Fibroblast of lung (primary cell): Measurements from ENCODE around the gene DPH6. TPM values are rescaled to one million over a fixed set of nuclear protein-coding genes. Genes with fewer than 3 reads are reported as not detected.

Experiments
- DNase-seq, 2 donors: peaks; one replicate each; pipeline versions ENCODE4 v3.0.0 to v3.0.0-alpha.2; 2010; ENCODE audit warnings: low read depth in 2 of 2
- H2AFZ ChIP-seq: 2 replicates; pipeline ENCODE4 v1.5.1; 2012; ENCODE audit warnings: low read length, control low read depth, inconsistent platforms
- H3K27ac ChIP-seq: 2 replicates; pipeline ENCODE4 v1.5.1; 2011; ENCODE audit warnings: low read length, control low read depth; ENCODE audit not compliant: insufficient read depth
- H3K27me3 ChIP-seq: 2 replicates; pipeline ENCODE4 v1.5.1; 2011; ENCODE audit warnings: mild to moderate bottlenecking, low read length; ENCODE audit not compliant: control insufficient read depth, insufficient read depth
- H3K36me3 ChIP-seq: 2 replicates; pipeline ENCODE4 v1.5.1; 2011; ENCODE audit warnings: low read length; ENCODE audit not compliant: control insufficient read depth, insufficient read depth
- H3K4me1 ChIP-seq: 2 replicates; pipeline ENCODE4 v1.5.1; 2011; ENCODE audit warnings: low read length; ENCODE audit not compliant: control insufficient read depth, insufficient read depth; ENCODE audit errors: extremely low read depth
- H3K4me2 ChIP-seq: 2 replicates; pipeline ENCODE4 v1.5.1; 2011; ENCODE audit warnings: low read length, control low read depth; ENCODE audit not compliant: insufficient read depth; ENCODE audit errors: extremely low read depth
- H3K4me3 ChIP-seq, 4 experiments: fragments of 200-600 bp in 1 of 4; sonication (generic) in 1 of 4; replicated peaks in 1 of 4; 2 replicates each; pipeline ENCODE4 v1.5.1; 2011 to 2016; ENCODE audit warnings: low read length in 4 of 4, low read depth in 3 of 4, mild to moderate bottlenecking in 3 of 4, control low read depth in 2 of 4, inconsistent platforms in 1 of 4, mixed read lengths in 1 of 4; ENCODE audit not compliant: insufficient read depth in 1 of 4; ENCODE audit errors: control extremely low read depth in 1 of 4
- H3K79me2 ChIP-seq: 2 replicates; pipeline ENCODE4 v1.5.1; 2012; ENCODE audit warnings: mild to moderate bottlenecking, low read length, inconsistent platforms; ENCODE audit not compliant: control insufficient read depth, insufficient read depth
- H3K9ac ChIP-seq: 2 replicates; pipeline ENCODE4 v1.5.1; 2011; ENCODE audit warnings: mild to moderate bottlenecking, low read length, control low read depth; ENCODE audit not compliant: insufficient read depth
- H3K9me3 ChIP-seq: 2 replicates; pipeline ENCODE4 v1.5.1; 2012; ENCODE audit warnings: low read depth, low read length; ENCODE audit not compliant: control insufficient read depth, insufficient read depth
- H4K20me1 ChIP-seq: 2 replicates; pipeline ENCODE4 v1.5.1; 2011; ENCODE audit warnings: low read length; ENCODE audit not compliant: control insufficient read depth, insufficient read depth; ENCODE audit errors: extremely low read depth
- CTCF ChIP-seq, 2 donors: IDR thresholded peaks in 1 of 2; conservative IDR thresholded peaks in 1 of 2; 1 replicate in 1 of 2; 2 replicates in 1 of 2; pipeline ENCODE4 v1.5.1; 2011 to 2012; ENCODE audit warnings: low read length in 2 of 2, control low read depth in 1 of 2, inconsistent platforms in 1 of 2, low read depth in 1 of 2, mild to moderate bottlenecking in 1 of 2
- EZH2 ChIP-seq: IDR thresholded peaks from 2 replicates; pipeline ENCODE4 v1.5.1; 2012; ENCODE audit warnings: low read length, control low read depth, mild to moderate bottlenecking; ENCODE audit errors: missing control alignments
- polyA plus RNA-seq, 2 donors: library from polyadenylated mRNA; depleted of rRNA in 1 of 2; stranded (reverse) in 1 of 2; unstranded in 1 of 2; fragments of >200 nt; gene quantifications; 2 replicates each; pipeline ENCODE4 v1.2.1, GENCODE V29; 2011 to 2012; ENCODE audit warnings: missing spikeins in 1 of 2
- total RNA-seq: library from RNA; depleted of rRNA; stranded (reverse); fragments of >200 nt; gene quantifications from 2 replicates; pipeline ENCODE4 v1.2.1, GENCODE V29; 2014

Gene DPH6
- total and polyA plus RNA-seq, 2 donors (not counting 1 experiment from before 2014, with no cell fraction given) = 9.7 to 13.5 TPM

GRCh38 chr15:35487417-35487816 is 58.5 kb downstream of the DPH6 start:
- Histone ChIP-seq H3K36me3 (no peaks in the 10 kb centered on the region), H3K79me2 (no peaks in the 10 kb centered on the region)
- no peak for TF ChIP-seq EZH2
- no peak for TF ChIP-seq CTCF (conservative IDR thresholded peaks at IDR 0.05 in 1 of 2, IDR thresholded peaks at IDR 0.05 in 1 of 2; ENCODE audit: low read depth in 1 of 2, low read length in 2 of 2)

DNA sequence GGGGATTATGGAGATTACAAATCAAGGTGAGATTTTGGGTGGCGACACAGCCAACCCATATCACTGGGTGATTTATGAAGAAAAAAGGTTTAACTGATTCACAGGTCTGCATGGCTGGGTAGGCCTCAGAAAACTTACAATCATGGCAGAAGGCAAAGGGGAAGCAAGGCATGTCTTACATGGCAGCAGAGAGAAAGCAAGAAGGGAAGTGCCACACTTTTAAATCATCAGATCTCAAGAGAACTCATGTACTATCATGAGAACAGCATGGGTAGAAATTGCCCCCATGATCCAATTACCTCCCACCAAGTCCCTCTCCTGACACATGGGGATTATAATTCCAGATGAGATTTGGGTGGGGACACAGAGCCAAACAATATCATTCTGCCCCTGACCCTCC is 59.7 kb downstream of the DPH6 start:
- no peaks in the 10 kb centered on the region for H3K36me3 ChIP-seq
- no peaks in the 10 kb centered on the region for H3K9me3 ChIP-seq
- H3K79me2 ChIP-seq = no peaks in the 10 kb centered on the region
- H3K4me1 ChIP-seq = no peaks in the 10 kb centered on the region
- TF ChIP-seq CTCF (conservative IDR thresholded peaks at IDR 0.05 in 1 of 2, IDR thresholded peaks at IDR 0.05 in 1 of 2; ENCODE audit: low read depth in 1 of 2, low read length in 2 of 2) = no peak
- no peak for TF ChIP-seq EZH2
- no peak overlapping the region for H2AFZ ChIP-seq
- H3K27me3 ChIP-seq = no peaks in the 10 kb centered on the region
- no peak overlapping the region for H3K4me3 ChIP-seq
- H3K4me2 ChIP-seq = no peak overlapping the region
- H3K27ac ChIP-seq = no peak overlapping the region
- no peaks in the 10 kb centered on the region for H4K20me1 ChIP-seq
- DNase-seq = no peak
- no peak overlapping the region for H3K9ac ChIP-seq

More at GRCh38 chr15:35487417-35487816, 58.5 kb downstream of the DPH6 start:
- Histone ChIP-seq H3K9me3 (no peaks in the 10 kb centered on the region), H3K4me3 (no peak overlapping the region), H3K4me1 (no peaks in the 10 kb centered on the region), H3K27me3 (no peaks in the 10 kb centered on the region), H2AFZ (no peak overlapping the region), H4K20me1 (no peaks in the 10 kb centered on the region), H3K9ac (no peak overlapping the region), H3K4me2 (no peak overlapping the region), H3K27ac (no peak overlapping the region)
- DNase-seq = no peak

DNA sequence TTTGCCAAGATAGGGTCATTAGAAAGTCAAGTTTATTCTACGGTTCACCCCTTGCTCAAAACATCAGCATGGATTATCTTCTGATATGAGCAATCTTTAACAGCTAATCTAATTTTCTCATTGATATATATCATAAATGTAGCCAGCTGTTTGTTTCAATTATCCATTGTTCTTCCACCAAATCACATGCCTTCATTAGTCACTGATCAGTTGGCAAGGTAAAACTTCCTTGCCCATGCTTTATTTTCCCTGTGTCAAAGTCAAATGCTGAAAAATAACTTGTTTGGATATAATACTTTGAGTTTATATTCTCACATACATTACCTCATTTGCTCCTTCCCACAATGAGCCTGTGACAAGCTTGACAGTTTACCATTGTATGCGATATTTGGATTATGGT is 60.6 kb downstream of the DPH6 start:
- H3K36me3 ChIP-seq = no peaks in the 10 kb centered on the region
- H3K9me3 ChIP-seq = no peaks in the 10 kb centered on the region
- no peaks in the 10 kb centered on the region for H3K79me2 ChIP-seq
- no peaks in the 10 kb centered on the region for H3K4me1 ChIP-seq
- H2AFZ ChIP-seq = no peak overlapping the region
- TF ChIP-seq CTCF (conservative IDR thresholded peaks at IDR 0.05 in 1 of 2, IDR thresholded peaks at IDR 0.05 in 1 of 2; ENCODE audit: low read depth in 1 of 2, low read length in 2 of 2) = no peak
- TF ChIP-seq EZH2 = no peak
- no peak for DNase-seq
- H3K4me3 ChIP-seq = no peak overlapping the region
- H3K27me3 ChIP-seq = no peaks in the 10 kb centered on the region
- no peak overlapping the region for H3K4me2 ChIP-seq
- H3K27ac ChIP-seq = no peak overlapping the region
- no peaks in the 10 kb centered on the region for H4K20me1 ChIP-seq
- H3K9ac ChIP-seq = no peak overlapping the region
